HG02852 (cell line): ENCODE data around the gene FHIT.

Source experiments
- ATAC-seq: cut with Tn5 transposase; IDR thresholded peaks from one replicate; pipeline ENCODE4 v1.9.1; 2021; ENCODE audit warnings: mild to moderate bottlenecking, moderate library complexity; ENCODE audit not compliant: unreplicated experiment

The FHIT gene

DNA sequence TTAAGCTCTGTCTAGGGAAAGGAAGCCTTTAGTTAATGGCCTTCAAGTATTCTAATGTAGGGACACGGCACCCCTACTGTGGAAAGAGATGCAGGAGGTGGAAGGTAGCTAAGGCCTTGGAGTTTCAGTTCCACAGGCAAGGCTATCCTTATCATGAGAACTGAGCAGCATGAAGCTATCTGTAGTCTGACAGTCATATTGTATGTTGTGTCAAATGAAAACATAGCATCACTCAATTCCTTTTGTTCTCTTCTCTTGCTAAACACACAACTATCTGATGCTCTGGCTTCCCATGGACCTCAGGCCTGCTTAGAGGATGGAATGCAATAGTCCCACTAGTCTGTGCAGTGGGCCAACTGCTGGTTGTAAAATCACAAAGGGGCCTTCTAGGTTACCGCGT, 380.9 kb downstream of the FHIT start:
- ATAC-seq = no peak

DNA sequence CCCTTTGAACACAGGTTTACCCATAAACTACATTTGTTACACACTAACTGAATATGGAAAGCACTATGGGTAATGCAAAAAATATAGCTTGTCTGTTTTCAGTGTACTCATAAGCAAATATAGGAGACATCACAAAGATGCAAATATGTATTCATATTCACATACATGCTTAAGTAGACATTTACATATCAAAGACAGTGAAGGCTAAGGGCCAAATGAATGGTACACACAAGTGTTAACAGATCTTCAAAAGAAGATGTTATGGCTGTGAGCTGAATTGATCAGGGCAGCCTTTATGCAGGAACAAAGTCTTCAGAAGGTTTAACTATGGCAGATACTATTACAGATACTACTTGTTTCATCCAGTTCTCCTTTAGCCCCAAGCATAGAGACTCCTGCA, 384.1 kb downstream of the FHIT start:
- no peak for ATAC-seq

GRCh38 chr3:60856257-60857046, 394.8 kb downstream of the FHIT start:
- no peak for ATAC-seq

- ATAC-seq = no peak
These were observed 396.0 kb downstream of the FHIT start for GRCh38 chr3:60855250-60855649.

- no peak for ATAC-seq
These were observed 396.5 kb downstream of the FHIT start for GRCh38 chr3:60854791-60855190.

GRCh38 chr3:60847791-60848190, 403.5 kb downstream of the FHIT start:
- no peak for ATAC-seq

DNA sequence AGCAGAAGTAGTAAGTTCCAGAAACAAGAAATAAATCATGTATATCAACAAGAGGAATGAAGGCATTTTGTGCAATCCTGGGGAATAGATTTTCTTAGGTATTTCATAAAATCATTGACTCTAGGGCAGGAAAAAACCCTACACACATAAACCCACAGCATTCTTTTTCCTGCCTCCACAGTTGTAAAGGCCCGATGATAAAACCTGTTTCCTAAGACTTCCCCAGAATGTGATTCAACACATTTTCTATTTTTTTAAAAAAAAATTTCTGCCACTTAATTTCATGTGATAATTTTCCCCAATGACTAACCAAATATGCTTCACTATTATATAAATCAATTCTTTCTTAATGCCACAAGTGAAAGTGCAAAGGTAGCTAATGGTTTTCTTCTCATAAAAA, 407.0 kb downstream of the FHIT start:
- no peak for ATAC-seq

DNA sequence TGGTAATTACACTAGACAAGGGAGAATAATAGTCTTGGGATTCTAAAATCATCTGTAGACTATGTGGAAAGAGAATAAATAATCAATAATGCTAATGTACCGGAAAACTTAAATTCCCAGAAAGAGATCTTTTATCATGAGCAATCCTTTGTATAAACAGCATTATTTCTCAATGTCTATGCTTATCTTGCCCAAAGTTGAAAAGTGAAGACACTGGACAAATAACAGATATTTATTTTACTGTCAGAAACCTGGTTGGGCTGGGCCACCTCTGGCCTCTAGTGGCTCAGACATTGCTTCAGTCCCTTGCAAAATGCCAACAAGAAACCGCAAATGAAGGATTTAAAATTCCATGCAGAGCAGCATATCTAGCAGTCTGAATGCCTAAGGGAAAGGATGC, 409.9 kb downstream of the FHIT start:
- no peak for ATAC-seq

DNA sequence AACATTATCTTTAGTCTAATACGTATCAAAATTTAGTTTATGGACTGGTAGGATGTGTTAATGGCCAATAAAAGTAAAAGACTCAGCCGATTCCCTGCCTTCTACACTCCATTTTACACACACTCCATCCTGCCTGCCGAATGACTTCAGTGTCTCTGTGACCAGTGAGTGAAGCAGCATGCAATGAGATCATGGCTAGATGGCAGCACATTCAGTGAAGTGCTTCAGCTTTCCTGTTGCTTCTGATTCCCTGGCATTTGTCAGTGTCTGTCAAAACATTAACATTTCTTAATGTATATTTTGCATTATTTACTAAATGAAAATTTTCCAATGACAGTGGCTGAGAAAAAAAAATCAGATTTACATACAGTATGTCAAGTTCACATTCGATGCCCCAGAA, 412.0 kb downstream of the FHIT start:
- no peak for ATAC-seq

- ATAC-seq = no peak
These were observed 415.5 kb downstream of the FHIT start for GRCh38 chr3:60835796-60836195.

DNA sequence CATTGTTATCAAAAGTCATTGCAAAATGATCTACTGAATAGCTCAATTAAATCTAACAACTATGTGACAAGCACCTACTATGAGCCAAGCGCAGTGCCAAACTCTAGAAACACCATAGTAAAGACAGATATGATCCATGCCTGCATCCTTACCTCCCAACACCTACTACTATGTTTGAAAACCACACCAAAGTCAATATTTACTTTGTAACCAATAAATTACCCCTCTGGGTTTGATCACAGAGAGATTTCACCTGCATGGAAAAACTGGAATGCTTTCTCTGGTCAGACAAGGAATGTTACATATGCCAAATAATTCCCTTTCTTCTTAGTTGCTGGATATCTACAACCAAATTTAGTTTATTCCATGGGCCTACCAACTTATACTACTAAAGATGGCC, 422.2 kb downstream of the FHIT start:
- ATAC-seq = no peak

DNA sequence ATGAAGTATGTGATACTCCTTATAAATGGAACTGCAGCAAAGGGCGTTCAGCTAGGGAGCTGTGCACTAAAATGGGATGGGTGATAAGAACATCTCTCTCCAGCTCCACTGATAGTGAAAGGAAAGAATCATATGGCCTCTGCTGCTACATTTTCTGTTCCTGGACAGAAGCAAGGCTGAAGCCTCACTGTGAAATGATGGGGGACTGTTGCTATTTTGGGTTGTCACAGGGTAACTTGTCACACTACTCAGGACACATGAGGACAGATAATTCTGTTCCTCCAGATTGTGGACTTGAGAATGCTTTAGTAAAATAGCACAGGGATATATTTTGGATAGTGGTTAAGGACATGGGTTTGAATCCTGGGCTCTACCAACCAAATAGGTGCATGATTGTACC, 423.6 kb downstream of the FHIT start:
- no peak for ATAC-seq

DNA sequence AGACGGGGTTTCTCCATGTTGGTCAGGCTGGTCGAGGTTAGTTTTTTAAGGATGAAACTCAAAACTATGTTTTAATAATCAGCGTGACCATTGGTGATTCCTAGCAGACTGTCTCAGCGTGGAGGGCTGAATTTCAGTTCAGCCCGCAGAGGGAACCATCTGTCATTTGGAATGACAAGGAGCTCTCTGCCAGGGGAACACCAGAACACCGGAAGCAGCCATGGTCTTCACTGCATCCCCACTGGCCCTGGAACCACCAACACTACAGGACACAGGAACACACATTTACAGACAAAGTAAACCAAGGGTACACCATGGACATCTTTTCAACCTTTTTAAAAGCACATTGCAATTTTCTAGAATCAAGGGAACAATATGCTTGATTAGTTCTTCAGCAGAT, 424.7 kb downstream of the FHIT start:
- no peak for ATAC-seq

- no peak for ATAC-seq
These were observed 438.8 kb downstream of the FHIT start for GRCh38 chr3:60812502-60812901.

DNA sequence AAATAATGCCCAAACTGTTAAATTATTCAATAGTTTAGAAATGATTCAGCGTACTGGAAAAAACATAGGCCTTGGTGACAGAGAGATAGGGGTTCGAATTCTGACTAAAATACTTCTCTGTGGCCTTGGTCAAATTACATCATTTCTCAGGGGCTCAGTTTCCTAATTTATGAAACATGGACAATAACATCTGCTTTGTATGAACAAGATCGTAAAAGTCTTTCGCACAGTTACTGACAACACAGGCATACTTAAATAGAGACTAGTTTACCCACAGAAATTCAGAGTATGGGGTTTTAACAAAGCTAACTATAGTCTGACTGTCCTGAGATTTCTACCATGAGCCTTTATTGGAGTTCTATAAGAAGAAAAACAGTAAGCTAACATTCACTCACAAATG, 440.4 kb downstream of the FHIT start:
- no peak for ATAC-seq

DNA sequence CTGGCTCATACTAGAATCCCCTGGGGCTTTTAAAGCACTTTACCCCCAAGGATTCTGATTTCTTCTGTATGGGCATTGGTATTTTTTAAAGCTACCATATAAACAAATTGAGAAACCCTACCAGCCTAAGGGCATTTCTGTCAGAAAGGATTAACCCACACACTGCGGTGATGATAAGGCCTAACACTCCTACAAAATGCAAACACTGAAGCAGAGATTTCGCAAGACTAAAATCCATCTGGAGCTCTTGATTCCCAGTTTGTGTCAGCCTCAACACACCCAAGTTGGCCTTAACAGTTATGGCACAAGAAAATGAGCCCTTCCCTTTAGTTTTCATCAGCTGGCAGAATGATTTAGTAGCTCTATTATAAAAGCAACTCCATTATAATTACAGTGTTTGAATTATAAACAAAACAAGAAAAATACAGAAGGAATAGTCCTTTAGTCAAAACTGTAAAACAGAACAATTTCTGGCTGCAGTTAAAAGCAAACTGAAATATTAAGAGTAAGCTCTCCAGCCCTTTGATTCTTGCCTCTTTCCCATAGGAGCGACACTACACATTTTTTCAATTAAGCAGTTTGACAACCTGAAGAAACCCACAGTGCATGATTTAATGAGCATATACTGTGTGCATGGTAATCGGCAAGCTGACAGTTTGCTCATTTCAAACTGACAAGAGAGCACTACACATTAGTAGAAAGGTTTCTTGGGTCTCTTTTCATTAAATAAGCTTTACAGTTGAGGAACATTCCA, 441.2 kb downstream of the FHIT start:
- ATAC-seq = no peak

GRCh38 chr3:60803216-60804173, 447.8 kb downstream of the FHIT start:
- no peak for ATAC-seq

DNA sequence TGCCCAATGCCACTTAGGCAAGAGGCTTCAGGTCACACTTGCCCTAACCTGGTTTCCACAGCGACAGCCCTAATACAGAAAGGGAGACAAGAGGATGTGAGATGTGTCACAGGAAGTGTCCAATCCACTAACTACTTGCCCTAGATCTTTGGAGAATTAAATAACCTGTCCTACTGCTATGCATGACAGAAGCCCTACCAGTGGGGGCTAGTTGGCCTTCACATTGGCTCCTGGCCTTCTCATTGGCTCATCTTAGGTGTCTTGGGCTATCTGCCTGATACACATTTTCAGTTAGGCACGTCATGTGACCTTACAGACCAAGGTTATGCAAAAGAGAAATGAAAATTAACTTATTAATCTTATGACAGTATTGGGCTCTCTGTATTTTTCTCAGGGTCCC, 449.9 kb downstream of the FHIT start:
- no peak for ATAC-seq

DNA sequence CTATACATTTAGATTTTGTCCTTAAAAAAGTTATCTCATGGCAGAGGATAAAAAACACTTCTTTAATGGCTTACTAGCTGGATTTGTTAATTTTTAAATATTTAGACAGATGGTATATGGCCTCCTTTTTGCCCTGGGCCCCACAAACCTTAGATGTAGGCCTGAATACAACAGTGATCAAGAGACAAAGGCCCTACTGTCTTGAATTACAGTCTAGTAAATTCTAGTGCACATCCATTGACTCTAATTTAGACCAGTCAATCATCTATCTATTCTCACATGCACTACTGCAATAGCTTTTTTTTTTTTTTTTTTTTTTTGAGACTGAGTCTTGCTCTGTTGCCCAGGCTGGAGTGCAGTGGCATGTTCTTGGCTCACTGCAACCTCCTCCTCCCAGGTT, 452.8 kb downstream of the FHIT start:
- ATAC-seq = no peak

DNA sequence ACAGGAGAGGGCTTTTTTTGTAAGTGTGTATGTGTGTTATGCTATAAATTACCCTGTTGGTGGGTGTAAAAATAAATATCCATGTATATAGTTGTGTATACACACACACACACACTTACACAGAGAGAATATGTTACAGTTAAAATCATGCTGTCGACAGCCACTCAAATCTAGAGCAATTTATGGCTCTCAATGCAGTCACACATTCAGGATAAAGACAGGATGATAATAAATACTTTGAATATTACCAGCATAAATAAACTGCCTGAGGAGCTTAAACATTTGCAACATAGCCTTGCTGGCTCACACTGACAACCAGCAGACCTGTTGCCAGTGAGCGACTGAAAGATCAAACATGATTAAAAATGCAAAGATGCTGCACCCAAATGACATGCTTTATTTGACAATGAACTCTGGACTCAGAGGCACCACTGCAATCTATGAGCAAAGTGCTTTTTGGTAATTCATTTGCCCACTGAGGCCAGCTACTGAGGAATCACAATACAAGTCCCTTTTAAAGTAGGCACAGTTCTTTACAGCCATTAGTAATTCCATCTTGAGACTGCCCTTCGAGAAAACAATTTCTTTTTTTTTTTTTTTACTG, 458.9 kb downstream of the FHIT start:
- no peak for ATAC-seq

- no peak for ATAC-seq
These were observed 463.1 kb downstream of the FHIT start for GRCh38 chr3:60788185-60788584.
